Ascending aorta (tissue), 2 donors: ENCODE data around the gene GRK5. TPM values are rescaled to one million over a fixed set of nuclear protein-coding genes. Genes with fewer than 3 reads are reported as not detected.

Source experiments
- DNase-seq, 2 donors: peaks; one replicate each; pipeline ENCODE4 v3.0.0-alpha.2; 2019; ENCODE audit warnings: low spot score in 2 of 2
- H3K27ac ChIP-seq, 2 donors: fragments of 200-600 bp; sonication (generic); one replicate each; pipeline ENCODE4 v1.5.1; 2016 to 2017; ENCODE audit warnings: mild to moderate bottlenecking in 1 of 2
- H3K27me3 ChIP-seq: fragments of 200-600 bp; sonication (generic); one replicate; pipeline ENCODE4 v1.5.1; 2017
- H3K36me3 ChIP-seq, 2 donors: fragments of 200-600 bp; sonication (generic); one replicate each; pipeline ENCODE4 v1.5.1; 2016
- H3K4me1 ChIP-seq, 2 donors: fragments of 200-600 bp; sonication (generic); one replicate each; pipeline ENCODE4 v1.5.1; 2016 to 2017; ENCODE audit warnings: mild to moderate bottlenecking in 1 of 2
- H3K4me3 ChIP-seq, 2 donors: fragments of 200-600 bp; sonication (generic); one replicate each; pipeline ENCODE4 v1.5.1; 2016 to 2017; ENCODE audit warnings: mild to moderate bottlenecking in 1 of 2
- H3K9me3 ChIP-seq, 2 donors: fragments of 200-600 bp; sonication (generic); one replicate each; pipeline ENCODE4 v1.5.1; 2016
- intact Hi-C: fragments of 100-400 bp; cut with DNase I; formaldehyde crosslinking; loops from one replicate; pipeline ENCODE4 v1.15.1; 2023
- total RNA-seq: library from RNA; depleted of rRNA; stranded (reverse); fragments of >200 nt; gene quantifications from one replicate; pipeline ENCODE4 v1.1.0, GENCODE V29; 2016
- TF ChIP-seq, protein P1 (sequence below), 3 experiments: fragments of 200-600 bp in 2 of 3; fragments of 450-650 bp in 1 of 3; sonication (generic) in 2 of 3; IDR thresholded peaks; one replicate each; pipeline ENCODE4 v1.5.1; 2016 to 2019; ENCODE audit warnings: antibody characterized with exemption in 3 of 3, mild to moderate bottlenecking in 1 of 3, moderate library complexity in 1 of 3

Gene GRK5
- total RNA-seq, 1 donor from 2014 or later, result 75.5 TPM

DNA sequence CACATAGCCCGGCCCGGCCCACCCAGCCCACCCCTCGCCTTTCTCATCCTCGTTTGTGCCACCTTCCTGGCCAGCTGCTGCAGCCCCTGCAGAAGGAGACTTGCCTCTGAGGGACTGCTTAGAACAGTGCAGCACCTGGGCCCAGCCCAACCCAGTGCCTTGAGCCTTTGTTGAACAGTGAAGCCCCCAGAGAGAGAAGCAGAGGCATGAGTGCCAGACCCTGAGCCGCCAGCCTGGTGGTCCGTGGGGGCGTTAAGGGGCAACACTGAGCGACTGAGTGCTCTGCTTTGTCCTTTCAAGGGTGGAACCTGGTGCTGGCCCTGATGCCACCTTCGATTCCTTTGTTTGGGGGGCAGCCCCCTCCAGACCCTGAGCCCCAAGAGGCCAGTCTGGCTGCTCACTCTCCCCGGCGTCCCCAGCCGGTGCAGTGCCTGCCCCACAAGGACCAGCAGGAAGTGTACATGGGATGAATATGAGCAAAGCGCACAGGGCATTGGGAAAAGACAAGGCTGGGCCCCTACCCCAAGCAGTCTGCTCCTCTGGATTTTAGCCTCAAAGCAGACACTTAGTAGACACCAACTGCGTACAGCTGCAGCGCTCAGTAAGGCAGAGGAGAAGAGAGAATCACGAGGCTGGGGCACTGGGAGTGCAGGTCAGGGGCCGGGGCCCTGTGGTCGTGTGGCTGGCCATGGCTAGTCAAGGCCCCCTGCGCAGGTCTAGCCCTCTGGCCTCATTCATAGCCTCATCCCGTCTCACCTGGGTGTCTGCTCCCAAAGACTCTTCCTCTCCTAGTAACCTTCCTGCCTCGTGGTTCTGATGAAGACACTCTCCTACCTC lies 239.3 kb downstream of the GRK5 start:
- TF ChIP-seq, protein P1, sequence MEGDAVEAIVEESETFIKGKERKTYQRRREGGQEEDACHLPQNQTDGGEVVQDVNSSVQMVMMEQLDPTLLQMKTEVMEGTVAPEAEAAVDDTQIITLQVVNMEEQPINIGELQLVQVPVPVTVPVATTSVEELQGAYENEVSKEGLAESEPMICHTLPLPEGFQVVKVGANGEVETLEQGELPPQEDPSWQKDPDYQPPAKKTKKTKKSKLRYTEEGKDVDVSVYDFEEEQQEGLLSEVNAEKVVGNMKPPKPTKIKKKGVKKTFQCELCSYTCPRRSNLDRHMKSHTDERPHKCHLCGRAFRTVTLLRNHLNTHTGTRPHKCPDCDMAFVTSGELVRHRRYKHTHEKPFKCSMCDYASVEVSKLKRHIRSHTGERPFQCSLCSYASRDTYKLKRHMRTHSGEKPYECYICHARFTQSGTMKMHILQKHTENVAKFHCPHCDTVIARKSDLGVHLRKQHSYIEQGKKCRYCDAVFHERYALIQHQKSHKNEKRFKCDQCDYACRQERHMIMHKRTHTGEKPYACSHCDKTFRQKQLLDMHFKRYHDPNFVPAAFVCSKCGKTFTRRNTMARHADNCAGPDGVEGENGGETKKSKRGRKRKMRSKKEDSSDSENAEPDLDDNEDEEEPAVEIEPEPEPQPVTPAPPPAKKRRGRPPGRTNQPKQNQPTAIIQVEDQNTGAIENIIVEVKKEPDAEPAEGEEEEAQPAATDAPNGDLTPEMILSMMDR (IDR thresholded peaks at IDR 0.05), result no peak
- H3K36me3 ChIP-seq, result peaks cover 56 to 57% of the 10 kb centered on the region in 2 donors
- no peak overlapping the region for H3K4me3 ChIP-seq
- intact Hi-C loops, result loop anchor here (5.0 kb wide), 2 partner anchors 74 to 144 kb away; no protein-coding TSS in a partner anchor
- DNase-seq, result peak in 1 of 2 donors; percentile 62
- no peaks in the 10 kb centered on the region for H3K9me3 ChIP-seq
- no peak overlapping the region for H3K27ac ChIP-seq
- no peaks in the 10 kb centered on the region for H3K27me3 ChIP-seq
- peaks cover 16 to 25% of the 10 kb centered on the region in 2 donors for H3K4me1 ChIP-seq

DNA sequence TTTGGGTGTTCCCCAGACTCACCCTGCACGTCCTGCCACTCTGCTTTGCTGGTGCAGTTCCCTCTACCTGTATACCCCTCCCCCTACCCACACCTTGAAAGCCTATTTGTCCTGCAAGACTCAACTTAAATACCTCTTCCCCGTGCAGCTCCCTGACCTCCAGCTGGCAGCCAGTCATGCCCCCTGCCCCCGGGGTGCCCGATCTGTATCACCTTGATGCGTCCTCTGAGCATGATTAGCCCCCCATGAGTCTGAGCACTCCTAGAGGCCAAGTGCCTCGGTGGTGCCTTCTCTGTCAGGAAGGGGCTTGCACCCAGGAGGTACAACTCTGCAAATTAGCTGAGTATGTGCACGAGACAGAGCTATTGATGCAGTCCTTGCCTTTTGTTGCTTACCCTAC lies 240.1 kb downstream of the GRK5 start:
- Histone ChIP-seq H3K9me3 (no peaks in the 10 kb centered on the region), H3K36me3 (peaks cover 61 to 62% of the 10 kb centered on the region in 2 donors), H3K4me3 (no peak overlapping the region), H3K27me3 (no peaks in the 10 kb centered on the region), H3K27ac (peak overlapping the region in 1 of 2 donors; percentile 77), H3K4me1 (peaks cover 11 to 19% of the 10 kb centered on the region in 2 donors)
- intact Hi-C loops, result loop anchor here (5.0 kb wide), 2 partner anchors 75 to 145 kb away; no protein-coding TSS in a partner anchor
- peak in 1 of 2 donors; percentile 56 for DNase-seq
- TF ChIP-seq, protein P1 (IDR thresholded peaks at IDR 0.05), result no peak

DNA sequence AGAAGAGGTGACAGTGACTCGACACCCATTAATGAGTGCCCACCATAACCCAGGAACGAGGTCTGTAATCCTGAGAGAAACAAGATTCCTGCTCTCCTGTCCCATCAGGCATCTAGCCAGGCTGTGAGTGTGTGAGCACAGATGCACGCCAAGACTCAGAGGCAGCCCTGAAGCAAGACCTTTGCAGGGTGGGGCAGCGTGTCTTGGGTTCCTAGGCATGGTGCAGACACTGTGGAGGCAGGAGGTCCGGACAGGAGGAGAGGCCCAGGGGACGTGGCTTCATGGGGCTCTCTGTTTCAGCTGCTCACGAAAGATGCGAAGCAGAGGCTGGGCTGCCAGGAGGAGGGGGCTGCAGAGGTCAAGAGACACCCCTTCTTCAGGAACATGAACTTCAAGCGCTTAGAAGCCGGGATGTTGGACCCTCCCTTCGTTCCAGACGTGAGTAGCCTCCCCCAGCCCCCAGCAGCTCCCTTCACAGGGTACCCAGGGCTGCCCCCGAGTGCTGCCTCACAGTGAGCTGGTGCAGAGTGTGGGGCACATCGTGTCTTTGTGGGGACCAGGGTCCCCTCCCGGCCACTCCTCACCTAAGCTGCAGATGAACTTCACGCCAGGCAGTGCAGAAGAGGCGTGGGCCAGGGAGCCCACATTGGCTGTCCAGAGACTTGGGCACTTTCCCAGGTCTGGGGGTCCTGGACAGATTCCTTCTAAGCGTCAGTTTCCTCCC lies 240.6 kb downstream of the GRK5 start:
- Histone ChIP-seq H3K36me3 (peaks cover 65 to 67% of the 10 kb centered on the region in 2 donors), H3K27ac (peak overlapping the region in 1 of 2 donors; percentile 77)
- intact Hi-C loops, result loop anchor here (5.0 kb wide), 2 partner anchors 76 to 146 kb away; no protein-coding TSS in a partner anchor

DNA sequence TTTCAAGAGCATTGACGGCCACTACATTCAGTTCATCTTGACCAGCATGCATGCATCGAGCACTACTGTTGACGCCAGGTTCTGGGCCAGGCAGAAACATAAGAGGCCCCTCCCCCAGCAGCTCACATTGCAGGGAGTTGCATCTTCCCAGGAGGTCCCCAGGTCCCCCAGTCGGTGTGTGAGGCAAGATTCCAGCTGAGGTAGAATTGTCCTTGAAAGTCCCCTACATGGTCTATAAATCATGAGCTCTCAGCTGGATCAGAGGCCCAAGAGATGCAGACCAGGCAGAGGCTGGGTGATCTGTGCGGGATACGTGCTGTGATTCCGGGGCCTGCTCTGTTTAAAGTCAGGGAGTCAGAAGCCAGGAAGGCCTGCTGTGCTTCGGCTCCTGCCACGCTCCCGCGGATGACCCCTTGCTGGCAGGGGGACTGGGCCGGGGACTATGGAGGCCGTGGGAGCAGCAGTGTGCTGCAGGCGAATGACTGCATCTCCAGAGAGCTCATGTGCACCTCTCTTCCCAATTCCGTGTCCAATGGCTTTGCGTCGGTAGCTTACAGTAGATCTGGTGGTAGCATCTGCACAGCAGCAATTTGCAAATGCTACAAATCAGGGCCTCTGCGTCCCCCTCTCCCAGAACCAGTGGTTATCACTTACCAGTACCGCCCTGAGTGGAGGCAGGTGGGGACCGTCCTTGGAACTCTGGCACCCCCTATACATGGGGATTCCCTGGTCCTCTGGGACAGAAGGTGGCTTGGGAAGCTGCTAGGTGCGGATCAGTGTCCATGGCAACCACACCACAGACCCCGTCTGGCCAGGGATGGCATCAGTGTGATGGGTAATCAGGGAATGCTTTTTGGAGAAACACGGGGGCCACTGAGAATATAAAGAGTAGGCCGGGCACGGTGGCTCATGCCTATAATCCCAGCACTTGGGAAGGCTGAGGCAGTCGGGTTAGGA lies 241.5 kb downstream of the GRK5 start:
- peaks cover 62 to 69% of the 10 kb centered on the region in 2 donors for H3K36me3 ChIP-seq
- no peaks in the 10 kb centered on the region for H3K27me3 ChIP-seq
- intact Hi-C loops, result loop anchor here (5.0 kb wide), 2 partner anchors 77 to 147 kb away; no protein-coding TSS in a partner anchor
- DNase-seq, result no peak
- TF ChIP-seq, protein P1 (IDR thresholded peaks at IDR 0.05), result no peak
- H3K27ac ChIP-seq, result peak overlapping the region; percentile 45 to 77
- no peak overlapping the region for H3K4me3 ChIP-seq
- H3K4me1 ChIP-seq, result peaks cover 11 to 19% of the 10 kb centered on the region in 2 donors
- H3K9me3 ChIP-seq, result no peaks in the 10 kb centered on the region

More for the DNA sequence above, 240.6 kb downstream of the GRK5 start:
- Histone ChIP-seq H3K27me3 (no peaks in the 10 kb centered on the region), H3K9me3 (no peaks in the 10 kb centered on the region), H3K4me3 (no peak overlapping the region), H3K4me1 (peaks cover 11 to 19% of the 10 kb centered on the region in 2 donors)
- TF ChIP-seq, protein P1 (IDR thresholded peaks at IDR 0.05), result no peak
- peak in 1 of 2 donors; percentile 59 for DNase-seq
